Tibial artery (tissue), 4 donors: Measurements from ENCODE around the gene SLTM.

Source experiments
- DNase-seq, 2 donors: peaks; one replicate each; pipeline ENCODE4 v3.0.0-alpha.2; 2019
- H3K27ac ChIP-seq, 2 donors: fragments of 200-600 bp; sonication (generic) in 1 of 2; 1 replicate in 1 of 2; 2 replicates in 1 of 2; pipeline ENCODE4 v1.5.1; 2018 to 2019; ENCODE audit warnings: mild to moderate bottlenecking in 1 of 2
- H3K27me3 ChIP-seq, 2 donors: fragments of 200-600 bp; sonication (generic) in 1 of 2; one replicate each; pipeline versions ENCODE4 v1.5.1 to v1.6.0; 2016 to 2019
- H3K36me3 ChIP-seq, 3 donors: fragments of 200-600 bp; sonication (generic) in 2 of 3; one replicate each; pipeline ENCODE4 v1.5.1; 2016 to 2019; ENCODE audit warnings: mild to moderate bottlenecking in 2 of 3
- H3K4me1 ChIP-seq, 4 donors: fragments of 200-600 bp; sonication (generic) in 2 of 4; 1 replicate in 3 of 4; 2 replicates in 1 of 4; pipeline ENCODE4 v1.5.1; 2016 to 2019
- H3K4me3 ChIP-seq, 2 donors: fragments of 200-600 bp; sonication (generic) in 1 of 2; 1 replicate in 1 of 2; 2 replicates in 1 of 2; pipeline ENCODE4 v1.5.1; 2018 to 2019; ENCODE audit warnings: mild to moderate bottlenecking in 2 of 2
- H3K9me3 ChIP-seq, 3 donors: fragments of 200-600 bp; sonication (generic) in 1 of 3; one replicate each; pipeline ENCODE4 v1.5.1; 2016 to 2019
- CTCF ChIP-seq, 2 experiments: fragments of 200-600 bp in 1 of 2; fragments of 450-650 bp in 1 of 2; IDR thresholded peaks; one replicate each; pipeline ENCODE4 v1.5.1; 2017 to 2019; ENCODE audit warnings: antibody characterized with exemption in 2 of 2, mild to moderate bottlenecking in 1 of 2, moderate library complexity in 1 of 2
- intact Hi-C: fragments of 100-400 bp; cut with DNase I; formaldehyde crosslinking; loops from one replicate; pipeline ENCODE4 v1.15.0; 2023; ENCODE audit warnings: low total_unique reads

SLTM gene

GRCh38 chr15:58880320-58880719 lies 53.2 kb downstream of the SLTM start:
- no peak for TF ChIP-seq CTCF (IDR thresholded peaks at IDR 0.05)
- no peaks in the 10 kb centered on the region for H3K9me3 ChIP-seq
- DNase-seq: no peak
- H3K4me1 ChIP-seq: no peaks in the 10 kb centered on the region
- H3K27me3 ChIP-seq: no peaks in the 10 kb centered on the region
- H3K27ac ChIP-seq: no peak overlapping the region
- H3K4me3 ChIP-seq: no peak overlapping the region
- intact Hi-C loops: no loop called here
- peaks cover 77 to 88% (median 85%) of the 10 kb centered on the region in 3 donors for H3K36me3 ChIP-seq

- DNase-seq: no peak
- no peak overlapping the region for H3K4me3 ChIP-seq
- H3K36me3 ChIP-seq: peaks cover 56 to 66% (median 64%) of the 10 kb centered on the region in 3 donors
- no peak overlapping the region for H3K27ac ChIP-seq
- H3K9me3 ChIP-seq: no peaks in the 10 kb centered on the region
- intact Hi-C loops: no loop called here
- no peaks in the 10 kb centered on the region for H3K27me3 ChIP-seq
- no peaks in the 10 kb centered on the region for H3K4me1 ChIP-seq
- no peak for TF ChIP-seq CTCF (IDR thresholded peaks at IDR 0.05)
Measured at GRCh38 chr15:58877999-58878825, 55.3 kb downstream of the SLTM start.

- no peak for TF ChIP-seq CTCF (IDR thresholded peaks at IDR 0.05)
- no peaks in the 10 kb centered on the region for H3K27me3 ChIP-seq
- H3K9me3 ChIP-seq: no peaks in the 10 kb centered on the region
- DNase-seq: no peak
- H3K36me3 ChIP-seq: peaks cover 39 to 49% (median 48%) of the 10 kb centered on the region in 3 donors
- H3K4me3 ChIP-seq: no peak overlapping the region
- intact Hi-C loops: no loop called here
- no peak overlapping the region for H3K27ac ChIP-seq
- H3K4me1 ChIP-seq: no peaks in the 10 kb centered on the region
Measured at GRCh38 chr15:58876306-58877106, 57.0 kb downstream of the SLTM start.

GRCh38 chr15:58875343-58875742 lies 58.1 kb downstream of the SLTM start:
- peaks cover 27 to 38% (median 36%) of the 10 kb centered on the region in 3 donors for H3K36me3 ChIP-seq
- TF ChIP-seq CTCF (IDR thresholded peaks at IDR 0.05): no peak
- no peaks in the 10 kb centered on the region for H3K4me1 ChIP-seq
- no peak overlapping the region for H3K4me3 ChIP-seq
- no peak overlapping the region for H3K27ac ChIP-seq
- intact Hi-C loops: no loop called here
- DNase-seq: no peak
- no peaks in the 10 kb centered on the region for H3K9me3 ChIP-seq
- H3K27me3 ChIP-seq: no peaks in the 10 kb centered on the region

- no peaks in the 10 kb centered on the region for H3K27me3 ChIP-seq
- H3K36me3 ChIP-seq: peaks cover 7 to 17% (median 15%) of the 10 kb centered on the region in 3 donors
- no peak overlapping the region for H3K4me3 ChIP-seq
- no peak overlapping the region for H3K27ac ChIP-seq
- H3K4me1 ChIP-seq: no peaks in the 10 kb centered on the region
- DNase-seq: no peak
- no peaks in the 10 kb centered on the region for H3K9me3 ChIP-seq
- intact Hi-C loops: no loop called here
- no peak for TF ChIP-seq CTCF (IDR thresholded peaks at IDR 0.05)
Measured at GRCh38 chr15:58873267-58873666, 60.2 kb downstream of the SLTM start.
